Left ventricle myocardium inferior (tissue), 1 donor: ENCODE results near the gene EHD4. TPM values are rescaled to one million over a fixed set of nuclear protein-coding genes. Genes with fewer than 3 reads are reported as not detected.

Experiments used
- DNase-seq: peaks from one replicate; pipeline ENCODE4 v3.0.0-alpha.2; 2020
- H3K27ac ChIP-seq: fragments of 200-600 bp; replicated peaks from 2 replicates; pipeline ENCODE4 v1.8.0; 2021
- H3K27me3 ChIP-seq: fragments of 200-600 bp; 2 replicates; pipeline ENCODE4 v1.8.0; 2021; ENCODE audit warnings: low read depth
- H3K36me3 ChIP-seq: fragments of 200-600 bp; 2 replicates; pipeline ENCODE4 v1.8.0; 2021
- H3K4me1 ChIP-seq: fragments of 200-600 bp; 2 replicates; pipeline ENCODE4 v1.8.0; 2021
- H3K4me3 ChIP-seq: fragments of 200-600 bp; 2 replicates; pipeline ENCODE4 v1.8.0; 2021; ENCODE audit warnings: mild to moderate bottlenecking, moderate library complexity
- H3K9me3 ChIP-seq: fragments of 200-600 bp; replicated peaks from 2 replicates; pipeline ENCODE4 v1.8.0; 2021
- intact Hi-C: fragments of 100-400 bp; cut with micrococcal nuclease; formaldehyde crosslinking; loops from one replicate; pipeline ENCODE4 v1.11.0; 2022
- total RNA-seq: library from RNA; stranded (reverse); fragmentation: NEBNext Ultra II Directional; extraction: Animal tissue kit (Norgen Biotek cat#: 25700); gene quantifications from one replicate; pipeline ENCODE4 v1.2.1, GENCODE V29; 2021
- TF ChIP-seq, protein P1 (sequence below): fragments of 200-600 bp; IDR thresholded peaks from 2 replicates; pipeline ENCODE4 v1.8.0; 2021; ENCODE audit warnings: antibody characterized with exemption, mild to moderate bottlenecking, borderline replicate concordance
- donor health status: DM: no; HTN: yes; CAD: no; lungs with severe emphysema.

The EHD4 gene
- total RNA-seq, 1 donor from 2014 or later, result 46.4 TPM

GRCh38 chr15:41918506-41919126 lies 53.7 kb downstream of the EHD4 start:
- Histone ChIP-seq H3K27me3 (no peaks in the 10 kb centered on the region), H3K4me1 (peaks cover 100% of the 10 kb centered on the region), H3K4me3 (no peak overlapping the region), H3K36me3 (peaks cover 12% of the 10 kb centered on the region), H3K27ac (peak overlapping the region; percentile 89), H3K9me3 (no peaks in the 10 kb centered on the region)
- TF ChIP-seq, protein P1, sequence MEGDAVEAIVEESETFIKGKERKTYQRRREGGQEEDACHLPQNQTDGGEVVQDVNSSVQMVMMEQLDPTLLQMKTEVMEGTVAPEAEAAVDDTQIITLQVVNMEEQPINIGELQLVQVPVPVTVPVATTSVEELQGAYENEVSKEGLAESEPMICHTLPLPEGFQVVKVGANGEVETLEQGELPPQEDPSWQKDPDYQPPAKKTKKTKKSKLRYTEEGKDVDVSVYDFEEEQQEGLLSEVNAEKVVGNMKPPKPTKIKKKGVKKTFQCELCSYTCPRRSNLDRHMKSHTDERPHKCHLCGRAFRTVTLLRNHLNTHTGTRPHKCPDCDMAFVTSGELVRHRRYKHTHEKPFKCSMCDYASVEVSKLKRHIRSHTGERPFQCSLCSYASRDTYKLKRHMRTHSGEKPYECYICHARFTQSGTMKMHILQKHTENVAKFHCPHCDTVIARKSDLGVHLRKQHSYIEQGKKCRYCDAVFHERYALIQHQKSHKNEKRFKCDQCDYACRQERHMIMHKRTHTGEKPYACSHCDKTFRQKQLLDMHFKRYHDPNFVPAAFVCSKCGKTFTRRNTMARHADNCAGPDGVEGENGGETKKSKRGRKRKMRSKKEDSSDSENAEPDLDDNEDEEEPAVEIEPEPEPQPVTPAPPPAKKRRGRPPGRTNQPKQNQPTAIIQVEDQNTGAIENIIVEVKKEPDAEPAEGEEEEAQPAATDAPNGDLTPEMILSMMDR, result no peak
- intact Hi-C loops, result no loop called here
- no peak for DNase-seq

- H3K27me3 ChIP-seq, result no peaks in the 10 kb centered on the region
- peak overlapping the region; percentile 89 for H3K27ac ChIP-seq
- peaks cover 12% of the 10 kb centered on the region for H3K36me3 ChIP-seq
- intact Hi-C loops, result no loop called here
- DNase-seq, result peak; percentile 66
- no peaks in the 10 kb centered on the region for H3K9me3 ChIP-seq
- H3K4me3 ChIP-seq, result no peak overlapping the region
- H3K4me1 ChIP-seq, result peaks cover 100% of the 10 kb centered on the region
- TF ChIP-seq, protein P1, result no peak
Observed at GRCh38 chr15:41917767-41918430, 54.5 kb downstream of the EHD4 start.

DNA sequence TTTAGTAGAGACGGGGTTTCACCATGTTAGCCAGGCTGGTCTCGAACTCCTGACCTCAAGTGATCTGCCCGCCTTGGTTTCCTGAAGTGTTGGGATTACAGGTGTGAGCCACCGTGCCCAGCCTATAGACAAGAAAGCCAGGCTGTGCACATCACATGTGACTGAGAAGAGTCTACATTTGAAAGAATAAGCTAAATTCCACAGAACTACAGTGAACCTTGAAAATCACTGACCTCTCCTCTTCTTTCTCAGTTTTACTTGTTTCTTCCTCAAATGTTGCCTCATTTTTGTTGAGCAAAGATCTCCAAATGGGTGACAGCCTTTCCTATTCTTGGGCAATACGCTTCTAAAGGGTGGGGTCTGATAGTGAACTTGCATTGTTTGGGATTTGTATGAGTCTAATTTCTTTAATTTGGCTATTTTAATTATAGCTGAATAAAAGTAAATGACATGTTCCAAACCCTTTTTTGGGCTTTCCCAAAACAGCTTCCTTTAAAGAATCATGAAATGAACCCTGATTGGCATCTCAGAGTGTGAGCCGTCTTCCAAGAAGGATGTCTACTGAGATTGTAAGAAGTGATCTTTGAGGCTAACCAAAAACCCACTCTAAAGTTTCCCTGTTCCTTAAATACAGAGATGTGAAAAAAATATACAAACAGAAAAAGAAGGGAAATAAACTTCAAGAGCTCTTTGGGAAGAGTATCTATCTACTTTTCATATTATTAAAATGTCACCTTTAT lies 56.9 kb downstream of the EHD4 start:
- Histone ChIP-seq H3K36me3 (peaks cover 19% of the 10 kb centered on the region), H3K27ac (peak overlapping the region; percentile 89), H3K9me3 (no peaks in the 10 kb centered on the region)

DNA sequence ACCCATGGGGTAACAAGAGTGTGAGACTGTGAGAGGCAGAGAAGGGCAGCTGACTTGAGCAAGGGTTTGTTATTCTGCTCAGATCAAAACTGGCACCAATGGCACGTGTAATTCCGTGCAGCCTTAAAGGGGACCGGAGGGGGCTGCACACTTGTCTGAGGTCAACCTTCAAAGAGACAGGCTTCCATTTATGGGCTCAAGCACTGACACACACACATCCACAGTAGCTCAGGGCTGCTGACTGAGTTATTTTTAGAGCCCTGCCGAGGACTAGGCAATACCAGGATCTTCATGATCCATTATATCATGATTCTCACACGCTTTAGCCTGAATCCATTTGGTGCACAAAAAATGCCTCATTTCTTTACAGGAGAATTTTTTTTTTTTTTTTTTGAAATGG lies 57.9 kb downstream of the EHD4 start:
- Histone ChIP-seq H3K27ac (peak overlapping the region; percentile 89), H3K4me1 (peaks cover 96% of the 10 kb centered on the region), H3K27me3 (no peaks in the 10 kb centered on the region), H3K9me3 (no peaks in the 10 kb centered on the region), H3K4me3 (no peak overlapping the region), H3K36me3 (peaks cover 24% of the 10 kb centered on the region)
- no peak for DNase-seq
- intact Hi-C loops, result no loop called here
- TF ChIP-seq, protein P1, result no peak

More for the DNA sequence above, 56.9 kb downstream of the EHD4 start:
- TF ChIP-seq, protein P1, result no peak
- intact Hi-C loops, result no loop called here
- Histone ChIP-seq H3K4me1 (peaks cover 98% of the 10 kb centered on the region), H3K27me3 (no peaks in the 10 kb centered on the region), H3K4me3 (no peak overlapping the region)
- no peak for DNase-seq

DNA sequence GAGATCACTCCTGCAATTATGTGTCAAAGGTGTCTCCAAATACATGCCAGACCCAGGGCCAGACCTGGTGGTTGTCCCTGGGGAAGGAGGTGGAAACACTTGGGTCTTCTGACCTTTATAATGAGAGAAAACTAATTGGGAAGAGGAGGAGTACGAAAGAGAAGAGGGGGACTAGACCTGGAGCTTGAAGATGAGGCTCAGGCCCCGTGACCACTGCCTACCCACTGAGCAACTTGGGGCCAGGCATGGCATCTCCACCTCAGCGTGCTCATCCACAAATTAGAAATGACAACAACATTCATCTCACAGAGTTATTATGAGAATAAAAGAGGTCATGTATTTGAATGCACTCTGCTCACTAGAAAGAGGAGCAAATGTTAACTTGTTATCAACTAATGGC lies 59.1 kb downstream of the EHD4 start:
- no peak for DNase-seq
- intact Hi-C loops, result no loop called here
- H3K27ac ChIP-seq, result peak overlapping the region; percentile 89

More for the DNA sequence above, 59.1 kb downstream of the EHD4 start:
- Histone ChIP-seq H3K27me3 (no peaks in the 10 kb centered on the region), H3K4me1 (peaks cover 95% of the 10 kb centered on the region), H3K36me3 (peaks cover 25% of the 10 kb centered on the region), H3K9me3 (no peaks in the 10 kb centered on the region), H3K4me3 (no peak overlapping the region)
- TF ChIP-seq, protein P1, result no peak
